ENCODE results near the gene NUS1. TPM values are rescaled to one million over a fixed set of nuclear protein-coding genes. Genes with fewer than 3 reads are reported as not detected.
"Not testable (repeated sequence)": the region's sequence is repeated elsewhere in the genome, so short reads cannot be mapped to it uniquely, and the experiment has no call there.

The NUS1 gene
- total RNA-seq, 6 donors from 2014 or later = 8.2 to 37.5 (median 30.0) TPM

DNA sequence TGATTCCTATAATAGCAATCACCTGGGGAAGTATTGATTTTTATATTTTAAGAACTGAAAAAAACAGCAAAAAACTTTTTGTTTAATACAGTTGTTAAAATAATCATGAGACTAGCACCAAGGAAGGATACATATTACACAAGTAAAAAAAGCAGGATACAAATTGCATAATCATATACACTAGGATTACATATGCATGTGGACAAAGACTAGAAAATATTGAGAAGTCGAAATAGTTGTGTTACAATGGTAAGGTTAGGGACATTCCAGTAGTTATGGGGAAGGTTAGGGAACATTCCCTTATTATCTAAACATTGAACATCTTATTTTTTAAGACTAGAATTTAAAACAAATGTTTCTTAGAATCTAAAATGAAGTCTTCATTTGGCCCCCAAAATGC, 9.5 kb downstream of the NUS1 start:
- Histone ChIP-seq H3K36me3 (peaks cover 0 to 3% (median 0%) of the 10 kb centered on the region in 4 donors), H3K27ac (no peak overlapping the region), H3K4me3 (no peak overlapping the region), H3K27me3 (no peaks in the 10 kb centered on the region), H3K9me3 (no peaks in the 10 kb centered on the region), H3K4me1 (peaks cover 20 to 65% (median 43%) of the 10 kb centered on the region in 4 donors)
- no peak for TF ChIP-seq POLR2AphosphoS5 (IDR thresholded peaks at IDR 0.05)
- no peak for TF ChIP-seq EP300 (IDR thresholded peaks at IDR 0.05)
- TF ChIP-seq, protein P1, sequence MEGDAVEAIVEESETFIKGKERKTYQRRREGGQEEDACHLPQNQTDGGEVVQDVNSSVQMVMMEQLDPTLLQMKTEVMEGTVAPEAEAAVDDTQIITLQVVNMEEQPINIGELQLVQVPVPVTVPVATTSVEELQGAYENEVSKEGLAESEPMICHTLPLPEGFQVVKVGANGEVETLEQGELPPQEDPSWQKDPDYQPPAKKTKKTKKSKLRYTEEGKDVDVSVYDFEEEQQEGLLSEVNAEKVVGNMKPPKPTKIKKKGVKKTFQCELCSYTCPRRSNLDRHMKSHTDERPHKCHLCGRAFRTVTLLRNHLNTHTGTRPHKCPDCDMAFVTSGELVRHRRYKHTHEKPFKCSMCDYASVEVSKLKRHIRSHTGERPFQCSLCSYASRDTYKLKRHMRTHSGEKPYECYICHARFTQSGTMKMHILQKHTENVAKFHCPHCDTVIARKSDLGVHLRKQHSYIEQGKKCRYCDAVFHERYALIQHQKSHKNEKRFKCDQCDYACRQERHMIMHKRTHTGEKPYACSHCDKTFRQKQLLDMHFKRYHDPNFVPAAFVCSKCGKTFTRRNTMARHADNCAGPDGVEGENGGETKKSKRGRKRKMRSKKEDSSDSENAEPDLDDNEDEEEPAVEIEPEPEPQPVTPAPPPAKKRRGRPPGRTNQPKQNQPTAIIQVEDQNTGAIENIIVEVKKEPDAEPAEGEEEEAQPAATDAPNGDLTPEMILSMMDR (IDR thresholded peaks at IDR 0.05) = no peak
- no peak for TF ChIP-seq POLR2A (IDR thresholded peaks at IDR 0.05)
- ATAC-seq (ENCODE audit: low FRiP score in 2 of 2) (no peak), DNase-seq (no peak)
- WGBS, 2 donors = 76 to 79% methylated on average over 1 of the region's 1 CpG

DNA sequence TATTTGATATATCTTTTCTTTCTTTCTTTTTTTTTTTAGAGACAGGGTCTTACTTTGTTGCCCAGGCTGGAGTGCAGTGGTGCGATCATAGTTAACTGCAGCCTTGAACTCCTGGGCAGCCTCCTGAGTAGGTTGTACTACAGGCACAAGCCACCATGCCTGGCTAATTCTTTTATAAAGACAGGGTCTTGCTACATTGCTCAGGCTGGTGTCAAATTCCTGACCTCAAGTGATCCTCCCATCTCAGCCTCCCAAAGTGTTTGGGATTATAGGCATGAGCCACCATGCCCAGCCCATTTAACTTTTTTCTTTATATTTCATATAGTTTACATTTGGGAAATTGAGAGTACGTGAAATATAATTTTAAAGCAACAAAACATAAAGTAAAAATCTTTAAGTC, 10.1 kb downstream of the NUS1 start:
- H3K27me3 ChIP-seq = no peaks in the 10 kb centered on the region
- peaks cover 20 to 64% (median 42%) of the 10 kb centered on the region in 4 donors for H3K4me1 ChIP-seq
- peaks cover 0 to 3% (median 0%) of the 10 kb centered on the region in 4 donors for H3K36me3 ChIP-seq
- H3K4me3 ChIP-seq = no peak overlapping the region
- no peak for DNase-seq
- TF ChIP-seq EP300 (IDR thresholded peaks at IDR 0.05) (no peak), POLR2A (IDR thresholded peaks at IDR 0.05) (no peak)
- H3K9me3 ChIP-seq = no peaks in the 10 kb centered on the region
- ATAC-seq (ENCODE audit: low FRiP score in 2 of 2) = no peak
- no peak overlapping the region for H3K27ac ChIP-seq
- WGBS, 2 donors = 95 to 98% methylated on average over 2 of the region's 2 CpGs

DNA sequence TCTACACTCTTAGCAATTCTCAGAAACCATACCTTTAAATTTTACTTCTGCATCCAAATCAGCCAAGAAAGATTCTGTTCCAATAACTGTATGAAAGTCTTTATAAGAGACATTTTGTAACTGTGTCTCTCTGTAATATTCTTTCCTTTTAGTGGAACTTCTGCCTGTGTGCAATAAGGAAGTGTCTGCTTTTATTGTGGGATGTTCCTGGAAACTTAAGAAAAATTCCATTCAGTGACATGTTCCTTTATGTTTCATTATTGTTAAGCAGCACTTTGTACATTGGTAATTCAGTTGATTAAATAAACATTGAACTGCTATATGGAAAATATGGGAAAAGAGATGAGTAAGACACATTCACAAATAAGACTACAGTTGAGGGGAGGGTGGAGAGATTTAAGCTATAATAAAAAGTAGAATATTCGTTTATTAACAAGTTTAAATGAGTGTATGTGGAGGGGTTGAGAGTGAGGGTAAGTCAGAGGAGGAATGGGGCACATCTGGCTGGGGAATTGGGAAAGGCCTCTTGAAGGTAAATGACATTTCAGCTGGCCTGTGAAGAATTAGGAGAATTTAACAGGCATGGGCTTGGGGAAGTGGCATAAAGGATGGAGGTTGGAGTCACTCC, 11.9 kb downstream of the NUS1 start:
- 72 to 100% methylated on average over 1 of the region's 1 CpG for WGBS, 2 donors
- H3K4me1 ChIP-seq = peaks cover 17 to 46% (median 26%) of the 10 kb centered on the region in 4 donors
- ATAC-seq (ENCODE audit: low FRiP score in 2 of 2) (no peak), DNase-seq (no peak)
- H3K4me3 ChIP-seq = no peak overlapping the region
- TF ChIP-seq POLR2A (IDR thresholded peaks at IDR 0.05) = no peak
- no peak for TF ChIP-seq EP300 (IDR thresholded peaks at IDR 0.05)
- TF ChIP-seq, protein P1 (IDR thresholded peaks at IDR 0.05) = no peak
- TF ChIP-seq POLR2AphosphoS5 (IDR thresholded peaks at IDR 0.05) = no peak
- no peaks in the 10 kb centered on the region for H3K9me3 ChIP-seq
- no peaks in the 10 kb centered on the region for H3K27me3 ChIP-seq
- H3K36me3 ChIP-seq = peaks cover 0 to 3% (median 0%) of the 10 kb centered on the region in 4 donors
- H3K27ac ChIP-seq = peak overlapping the region in 1 of 4 donors; percentile 11

DNA sequence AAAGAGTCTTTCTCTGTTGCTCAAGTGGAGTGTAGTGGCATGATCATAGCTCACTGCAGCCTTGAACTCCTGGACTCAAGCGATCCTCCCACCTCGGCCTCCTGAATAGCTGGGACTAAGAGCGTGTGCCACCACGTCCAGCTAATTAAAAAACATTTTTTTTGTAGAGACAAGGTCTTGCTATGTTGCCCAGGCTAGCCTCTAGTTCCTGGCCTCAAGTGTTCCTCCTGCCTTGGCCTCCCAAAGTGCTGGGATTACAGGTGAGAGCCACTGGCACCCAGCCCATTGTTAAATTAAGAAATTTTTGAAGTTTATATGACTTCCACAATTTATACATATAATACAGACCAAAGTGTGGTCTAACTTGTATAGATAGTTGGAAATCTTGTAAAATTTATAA, 14.3 kb downstream of the NUS1 start:
- 94 to 97% methylated on average over 4 of the region's 4 CpGs for WGBS, 2 donors
- H3K27ac ChIP-seq; H3K27me3 ChIP-seq; H3K4me3 ChIP-seq; ATAC-seq (ENCODE audit: low FRiP score in 2 of 2); H3K9me3 ChIP-seq; DNase-seq: not testable (repeated sequence)
- H3K36me3 ChIP-seq = peaks cover 4 to 16% (median 5%) of the 10 kb centered on the region in 4 donors
- H3K4me1 ChIP-seq = peaks cover 3 to 25% (median 12%) of the 10 kb centered on the region in 4 donors

DNA sequence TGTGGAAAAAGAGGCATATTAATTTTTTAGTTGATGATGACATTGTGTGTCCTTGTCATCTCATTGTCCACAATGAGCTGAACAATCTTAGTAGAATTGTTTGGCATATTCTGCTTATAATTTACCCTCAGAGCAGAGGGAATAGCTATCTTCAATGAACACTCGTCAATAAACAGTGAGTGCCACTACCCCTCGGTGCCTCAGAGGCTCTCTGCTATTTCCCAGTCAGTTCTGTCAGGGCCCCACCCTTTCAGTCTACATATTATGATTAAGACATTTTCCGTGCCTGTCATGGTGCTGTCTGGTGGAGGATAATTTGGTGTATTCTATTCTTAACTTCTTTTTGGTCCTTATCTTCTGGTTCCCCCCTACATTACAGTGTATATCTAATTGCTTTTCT, 31.2 kb downstream of the NUS1 start:
- H3K27ac ChIP-seq = no peak overlapping the region
- 55 to 82% methylated on average over 3 of the region's 3 CpGs for WGBS, 2 donors
- DNase-seq = no peak
- H3K27me3 ChIP-seq = no peaks in the 10 kb centered on the region
- no peak overlapping the region for H3K4me3 ChIP-seq
- H3K9me3 ChIP-seq = no peaks in the 10 kb centered on the region
- no peak for ATAC-seq (ENCODE audit: low FRiP score in 2 of 2)
- TF ChIP-seq EP300 (IDR thresholded peaks at IDR 0.05) (no peak), POLR2AphosphoS5 (IDR thresholded peaks at IDR 0.05) (no peak), POLR2A (IDR thresholded peaks at IDR 0.05) (no peak)
- TF ChIP-seq, protein P1 (IDR thresholded peaks at IDR 0.05) = no peak
- H3K4me1 ChIP-seq = peaks cover 0 to 3% (median 2%) of the 10 kb centered on the region in 4 donors
- H3K36me3 ChIP-seq = peaks cover 0 to 37% (median 0%) of the 10 kb centered on the region in 4 donors

DNA sequence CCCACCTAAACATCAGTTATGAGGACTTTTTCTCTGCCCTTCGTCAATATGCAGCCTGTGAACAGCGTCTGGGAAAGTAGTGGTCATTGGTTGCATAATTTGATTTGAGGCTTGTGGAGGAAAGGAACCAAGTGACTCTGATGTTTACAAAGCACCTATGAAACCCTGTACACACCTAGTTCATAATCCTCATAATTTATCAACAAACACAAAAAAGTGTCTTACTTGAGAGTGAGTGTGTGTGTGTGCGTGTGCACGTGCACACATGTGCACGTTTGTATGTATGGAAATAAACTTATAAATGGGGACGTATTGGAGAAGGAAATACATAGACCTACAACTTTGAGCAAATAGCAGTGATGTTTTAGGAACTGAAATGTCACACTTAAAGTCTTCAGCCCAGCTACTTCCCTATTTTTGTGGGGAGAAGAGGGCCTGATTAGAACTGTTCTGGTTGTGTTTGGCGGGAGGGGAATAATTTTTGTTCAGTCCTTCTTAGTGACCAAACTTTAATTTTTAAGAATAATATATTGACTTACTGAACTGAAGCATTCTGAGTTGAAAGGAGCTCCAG, 31.8 kb downstream of the NUS1 start:
- 79 to 84% methylated on average over 6 of the region's 7 CpGs for WGBS, 2 donors
- not testable (repeated sequence) for H3K27ac ChIP-seq; H3K9me3 ChIP-seq; DNase-seq; ATAC-seq (ENCODE audit: low FRiP score in 2 of 2); H3K4me1 ChIP-seq; H3K27me3 ChIP-seq; H3K4me3 ChIP-seq
- peaks cover 0 to 35% (median 0%) of the 10 kb centered on the region in 4 donors for H3K36me3 ChIP-seq
